Coronary artery (tissue), 2 donors: ENCODE results near the gene TTC13.

Source experiments
- DNase-seq: peaks from one replicate; pipeline ENCODE4 v3.0.0-alpha.2; 2017; ENCODE audit warnings: low spot score
- H3K27ac ChIP-seq, 2 donors: fragments of 200-600 bp; sonication (generic); one replicate each; pipeline ENCODE4 v1.5.1; 2016 to 2019
- H3K4me3 ChIP-seq: fragments of 200-600 bp; sonication (generic); 2 replicates; pipeline ENCODE4 v1.5.1; 2016; ENCODE audit warnings: mild to moderate bottlenecking, moderate library complexity
- CTCF ChIP-seq: fragments of 200-600 bp; sonication (generic); IDR thresholded peaks from one replicate; pipeline ENCODE4 v1.5.1; 2019; ENCODE audit warnings: antibody characterized with exemption

TTC13 gene

GRCh38 chr1:230948903-230949302 is 29.8 kb downstream of the TTC13 start:
- Histone ChIP-seq H3K27ac (no peak overlapping the region), H3K4me3 (no peak overlapping the region)
- DNase-seq: no peak
- no peak for TF ChIP-seq CTCF

- DNase-seq: no peak
- TF ChIP-seq CTCF: no peak
- Histone ChIP-seq H3K27ac (no peak overlapping the region), H3K4me3 (no peak overlapping the region)
Observed at GRCh38 chr1:230948301-230948700, 30.4 kb downstream of the TTC13 start.

GRCh38 chr1:230943048-230943593 is 35.5 kb downstream of the TTC13 start:
- DNase-seq: no peak
- no peak for TF ChIP-seq CTCF
- H3K27ac ChIP-seq: no peak overlapping the region

GRCh38 chr1:230940848-230941247 is 37.8 kb downstream of the TTC13 start:
- Histone ChIP-seq H3K27ac (peak overlapping the region; percentile 40 to 88), H3K4me3 (no peak overlapping the region)
- no peak for TF ChIP-seq CTCF
- no peak for DNase-seq

More at GRCh38 chr1:230943048-230943593, 35.5 kb downstream of the TTC13 start:
- no peak overlapping the region for H3K4me3 ChIP-seq

GRCh38 chr1:230939806-230940489 is 38.7 kb downstream of the TTC13 start:
- DNase-seq: no peak
- Histone ChIP-seq H3K4me3 (peak overlapping the region; percentile 32), H3K27ac (peak overlapping the region; percentile 40 to 88)
- no peak for TF ChIP-seq CTCF

- no peak for DNase-seq
Observed at GRCh38 chr1:230938924-230939368, 39.7 kb downstream of the TTC13 start.

More at GRCh38 chr1:230938924-230939368, 39.7 kb downstream of the TTC13 start:
- TF ChIP-seq CTCF: no peak
- Histone ChIP-seq H3K4me3 (no peak overlapping the region), H3K27ac (peak overlapping the region; percentile 40 to 88)
